ENCODE data around the gene RAB36.

DNA sequence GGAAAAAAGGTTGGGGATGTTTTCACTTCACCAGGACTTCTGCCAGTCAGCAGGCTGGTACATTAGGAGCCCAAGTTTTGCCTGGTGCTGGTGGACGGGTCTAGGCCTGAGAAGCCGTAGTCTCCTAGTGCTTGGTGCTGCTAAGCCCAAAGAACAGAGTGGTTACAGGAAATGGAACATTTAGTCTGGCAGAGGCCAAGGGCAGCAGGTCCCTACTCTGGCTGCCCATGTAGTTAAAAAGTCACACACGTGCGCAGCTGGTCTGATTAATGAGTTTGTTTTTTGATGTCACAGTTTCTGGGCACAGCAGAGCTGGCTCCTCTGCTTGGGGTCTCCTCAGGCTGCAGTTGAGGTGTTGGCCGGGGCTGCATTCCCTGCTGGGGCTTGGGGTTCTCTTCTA, 55.6 kb downstream of the RAB36 start:
- TF ChIP-seq, protein P1, sequence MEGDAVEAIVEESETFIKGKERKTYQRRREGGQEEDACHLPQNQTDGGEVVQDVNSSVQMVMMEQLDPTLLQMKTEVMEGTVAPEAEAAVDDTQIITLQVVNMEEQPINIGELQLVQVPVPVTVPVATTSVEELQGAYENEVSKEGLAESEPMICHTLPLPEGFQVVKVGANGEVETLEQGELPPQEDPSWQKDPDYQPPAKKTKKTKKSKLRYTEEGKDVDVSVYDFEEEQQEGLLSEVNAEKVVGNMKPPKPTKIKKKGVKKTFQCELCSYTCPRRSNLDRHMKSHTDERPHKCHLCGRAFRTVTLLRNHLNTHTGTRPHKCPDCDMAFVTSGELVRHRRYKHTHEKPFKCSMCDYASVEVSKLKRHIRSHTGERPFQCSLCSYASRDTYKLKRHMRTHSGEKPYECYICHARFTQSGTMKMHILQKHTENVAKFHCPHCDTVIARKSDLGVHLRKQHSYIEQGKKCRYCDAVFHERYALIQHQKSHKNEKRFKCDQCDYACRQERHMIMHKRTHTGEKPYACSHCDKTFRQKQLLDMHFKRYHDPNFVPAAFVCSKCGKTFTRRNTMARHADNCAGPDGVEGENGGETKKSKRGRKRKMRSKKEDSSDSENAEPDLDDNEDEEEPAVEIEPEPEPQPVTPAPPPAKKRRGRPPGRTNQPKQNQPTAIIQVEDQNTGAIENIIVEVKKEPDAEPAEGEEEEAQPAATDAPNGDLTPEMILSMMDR (IDR thresholded peaks at IDR 0.05; ENCODE audit: low read length) = no peak
- TF ChIP-seq EZH2 (optimal IDR thresholded peaks at IDR 0.05; ENCODE audit: low read depth, low read length) = no peak
- TF ChIP-seq EZH2phosphoT487 (IDR thresholded peaks at IDR 0.05; ENCODE audit: low read length) = no peak
